GM21786 (cell line): Measurements from ENCODE around the gene BCL11B.

Experiments
- ATAC-seq: cut with Tn5 transposase; IDR thresholded peaks from one replicate; pipeline ENCODE4 v1.9.1; 2021; ENCODE audit not compliant: unreplicated experiment

BCL11B gene

DNA sequence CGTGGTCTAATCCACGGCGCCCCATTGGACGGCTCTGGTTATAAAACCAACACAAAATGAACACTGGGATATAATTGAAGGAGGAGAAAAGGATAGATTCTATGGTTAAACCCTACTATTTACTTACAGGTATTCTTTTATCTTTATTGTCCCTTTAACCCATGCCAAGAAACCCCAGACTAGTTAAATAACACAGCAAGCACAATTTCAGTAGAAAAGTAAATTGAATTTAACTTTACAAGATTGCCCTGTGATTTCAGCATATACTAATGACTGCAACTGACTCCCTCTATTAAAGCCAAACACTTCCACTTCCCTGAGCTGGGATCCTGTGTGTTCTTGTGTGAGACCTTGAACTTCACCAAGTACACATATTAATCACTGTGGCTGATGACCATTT lies 45.3 kb downstream of the BCL11B start:
- ATAC-seq, result no peak

DNA sequence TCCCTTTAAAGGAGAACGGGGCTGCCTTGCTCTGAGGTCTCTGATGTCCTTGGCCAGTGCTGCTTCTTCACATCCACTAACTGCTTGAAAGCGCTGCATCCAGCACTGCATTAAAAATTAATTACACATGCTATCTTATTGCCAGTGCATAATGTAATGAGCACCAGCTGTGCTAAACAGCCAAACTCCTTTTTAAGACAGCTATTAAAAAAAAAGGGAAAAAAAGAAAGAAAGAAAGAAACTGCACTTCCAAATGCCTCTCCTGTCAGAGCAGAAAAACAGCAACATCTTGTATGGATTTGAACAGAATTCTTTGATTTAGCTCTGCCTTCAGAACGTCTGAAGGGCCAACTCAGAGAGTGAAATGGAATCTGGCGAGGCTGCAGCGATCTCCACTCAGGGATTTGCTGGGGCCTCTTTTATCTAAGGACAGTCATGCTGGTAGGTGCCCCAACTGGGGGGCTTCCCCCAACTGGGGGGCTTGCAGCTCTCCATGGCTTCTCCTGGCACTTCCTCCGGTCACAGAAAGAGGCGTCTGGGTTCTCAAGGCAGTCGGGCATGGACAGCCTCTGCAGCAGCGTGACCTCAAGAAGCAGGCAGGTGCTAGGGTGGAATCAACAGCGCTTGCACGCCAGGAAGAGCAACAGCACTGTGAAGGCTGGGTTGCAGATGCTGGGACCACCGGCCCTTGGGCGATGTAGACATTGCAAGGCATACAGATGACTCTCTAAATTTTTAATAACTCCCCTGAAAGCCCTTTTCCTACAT lies 46.4 kb downstream of the BCL11B start:
- ATAC-seq, result no peak

DNA sequence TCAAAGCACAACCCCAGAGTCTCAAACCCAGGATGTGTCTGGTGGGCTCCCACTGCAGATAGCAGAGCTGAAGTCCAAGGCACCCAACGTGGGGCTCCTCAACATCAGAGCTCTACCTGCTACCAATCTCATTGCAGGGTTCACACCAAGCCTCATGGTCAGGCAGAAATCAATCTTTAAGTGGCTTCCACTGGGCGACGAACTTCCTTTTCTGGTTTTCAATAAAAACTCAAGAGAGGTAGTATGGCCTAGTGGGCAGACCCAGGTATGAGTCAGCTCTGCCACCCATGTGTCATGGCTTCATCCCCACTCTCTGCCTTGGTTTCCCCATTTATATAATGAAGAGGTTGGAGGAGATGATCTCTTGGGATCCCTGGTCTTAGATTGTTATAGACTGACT lies 47.0 kb downstream of the BCL11B start:
- ATAC-seq, result no peak

DNA sequence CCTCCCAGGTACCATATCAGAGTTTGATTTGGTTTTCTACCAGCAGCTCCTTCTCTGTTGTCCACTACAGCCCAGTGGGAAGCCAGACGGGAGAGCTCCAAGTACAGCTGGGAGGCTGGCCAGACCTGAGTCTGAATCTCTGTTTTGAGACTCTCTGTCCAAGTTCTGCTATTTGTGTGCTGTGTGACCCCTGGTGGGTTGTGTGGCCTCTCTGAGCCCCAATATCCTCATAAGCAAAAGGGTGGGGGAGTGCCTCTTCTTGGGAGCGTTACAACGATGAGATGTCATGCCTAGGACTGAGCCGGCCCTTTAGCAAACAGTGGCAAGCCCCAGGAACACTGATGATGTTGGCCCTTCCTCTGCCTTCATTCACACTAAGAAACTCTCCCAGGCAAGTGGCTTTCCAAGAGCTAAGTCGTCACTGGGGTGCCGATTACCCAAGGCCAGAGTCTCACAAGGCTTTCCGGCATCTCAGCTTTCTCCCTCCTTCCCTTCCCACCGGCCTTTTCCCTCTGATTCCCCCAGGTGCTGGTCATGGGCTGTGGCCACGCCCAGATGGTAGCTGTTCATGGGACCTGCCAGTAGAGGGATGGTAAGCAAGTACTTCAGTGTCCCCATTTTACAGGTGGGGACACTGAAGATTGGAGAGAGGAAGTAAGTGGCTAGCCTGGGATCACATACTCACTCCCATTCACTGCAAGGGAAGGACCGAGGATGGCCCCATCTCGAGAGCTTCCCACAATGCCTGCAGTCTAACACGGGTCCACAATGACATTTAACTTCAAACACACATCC lies 47.7 kb downstream of the BCL11B start:
- no peak for ATAC-seq

DNA sequence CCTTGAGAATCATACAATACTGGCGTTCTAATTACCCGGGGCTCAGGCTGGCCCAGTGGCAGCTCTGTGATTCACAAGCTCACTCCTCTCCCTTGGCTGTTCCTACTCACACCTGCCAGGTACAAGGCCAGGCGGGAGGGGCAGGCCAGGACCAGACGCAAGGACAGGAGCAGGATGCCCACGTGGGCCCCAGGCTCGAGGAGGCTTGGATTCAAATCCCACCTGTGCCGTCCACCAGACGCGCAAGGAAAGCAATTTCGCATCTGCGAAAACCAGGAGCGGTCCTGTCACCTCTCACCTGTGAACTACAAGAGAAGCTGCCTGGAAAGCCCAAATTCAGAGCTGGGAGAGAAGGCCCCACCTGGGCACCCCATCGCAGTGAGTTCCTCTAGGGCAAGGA lies 50.6 kb downstream of the BCL11B start:
- no peak for ATAC-seq

DNA sequence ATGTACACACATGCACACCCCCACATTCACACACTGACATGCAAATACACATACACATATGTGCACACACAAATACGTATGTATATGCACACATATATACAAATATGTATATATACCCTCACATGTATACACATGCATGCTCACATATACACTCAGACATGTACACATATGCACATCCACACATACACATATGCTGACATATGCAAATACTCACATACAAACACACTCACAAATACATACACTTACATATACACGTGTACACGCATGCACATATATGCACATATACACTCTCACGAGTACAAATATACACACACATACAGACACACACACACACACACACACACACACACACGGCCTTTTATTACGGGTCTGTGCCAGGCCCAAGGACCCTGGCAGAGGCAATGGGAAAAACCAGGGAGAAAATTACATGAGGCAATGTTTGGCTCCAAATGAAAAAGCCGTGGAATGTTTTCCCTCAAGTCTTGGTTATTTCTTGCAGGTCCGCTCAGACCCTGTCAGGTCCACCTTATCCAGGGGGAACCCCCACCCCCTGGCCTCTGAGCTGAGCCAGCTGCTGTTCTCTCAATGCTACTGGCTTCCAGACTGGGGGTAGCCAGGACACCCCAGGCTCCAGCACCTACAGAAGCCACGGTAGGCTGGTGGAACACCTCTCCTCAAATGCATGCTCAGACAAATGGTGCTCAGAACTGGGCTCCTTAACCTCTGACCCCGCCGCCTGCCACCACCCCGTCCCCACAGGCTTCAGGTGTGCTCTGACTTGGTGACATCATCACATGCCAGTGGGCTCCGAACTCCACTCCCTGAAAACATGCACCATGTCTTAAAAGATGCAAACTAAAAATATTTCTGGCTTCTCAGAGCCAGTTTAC lies 54.7 kb downstream of the BCL11B start:
- ATAC-seq, result no peak

DNA sequence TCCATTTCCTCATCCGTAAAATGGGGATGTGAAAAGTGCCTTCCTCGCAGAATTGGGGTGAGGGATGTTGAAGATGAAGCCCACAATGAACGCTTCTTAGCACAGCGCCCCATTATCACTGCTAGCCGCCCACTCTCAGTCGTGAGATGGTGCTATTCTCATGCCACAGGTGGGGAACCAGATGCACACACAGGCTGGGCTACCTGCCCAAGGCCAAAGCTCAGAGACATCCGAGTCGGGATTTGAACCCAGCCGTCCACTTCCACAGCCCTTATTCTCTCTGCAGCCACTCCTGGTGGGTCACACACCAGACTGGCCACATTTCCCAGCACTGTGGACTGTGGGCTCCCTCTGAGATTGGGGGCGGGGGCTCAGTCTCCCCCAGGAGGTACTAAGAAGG lies 55.8 kb downstream of the BCL11B start:
- no peak for ATAC-seq

DNA sequence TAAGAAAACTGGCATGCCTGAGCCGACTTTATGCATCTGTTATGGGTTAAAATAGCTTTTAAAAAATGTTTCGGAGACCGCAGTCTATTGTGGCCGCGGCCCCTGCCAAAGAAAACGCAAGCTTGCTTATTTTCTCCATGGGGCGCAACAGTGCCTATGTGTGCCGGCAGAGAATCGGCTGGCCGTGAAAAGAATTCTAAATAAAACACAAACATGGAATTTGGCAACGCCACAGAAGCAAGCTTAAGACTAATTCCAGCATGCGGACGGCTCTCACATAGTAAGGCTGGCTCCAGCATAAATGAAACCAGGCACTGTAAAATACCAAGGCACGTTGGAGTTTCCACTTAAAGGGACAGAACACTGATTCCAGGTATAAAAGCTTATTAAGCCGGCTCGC lies 56.7 kb downstream of the BCL11B start:
- no peak for ATAC-seq

DNA sequence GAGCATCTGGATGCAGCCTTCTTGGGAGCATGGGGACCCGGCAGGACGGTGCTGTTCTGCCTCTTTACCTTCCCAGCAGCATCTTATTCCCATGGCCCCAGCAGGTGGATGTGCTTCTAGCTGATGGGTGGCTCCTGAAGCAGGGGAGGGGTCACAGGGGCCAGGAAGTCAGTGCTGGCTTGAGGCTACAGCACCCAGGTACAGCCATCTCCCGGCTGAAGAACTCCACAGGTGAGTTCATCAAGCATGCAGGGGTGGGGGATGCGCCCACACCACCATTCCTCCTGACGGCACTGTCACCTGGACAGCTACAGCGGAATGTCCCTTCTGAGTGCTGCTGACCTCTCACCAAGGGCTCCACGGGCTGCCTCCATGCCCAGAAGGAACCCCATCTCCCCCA lies 57.3 kb downstream of the BCL11B start:
- ATAC-seq, result no peak

DNA sequence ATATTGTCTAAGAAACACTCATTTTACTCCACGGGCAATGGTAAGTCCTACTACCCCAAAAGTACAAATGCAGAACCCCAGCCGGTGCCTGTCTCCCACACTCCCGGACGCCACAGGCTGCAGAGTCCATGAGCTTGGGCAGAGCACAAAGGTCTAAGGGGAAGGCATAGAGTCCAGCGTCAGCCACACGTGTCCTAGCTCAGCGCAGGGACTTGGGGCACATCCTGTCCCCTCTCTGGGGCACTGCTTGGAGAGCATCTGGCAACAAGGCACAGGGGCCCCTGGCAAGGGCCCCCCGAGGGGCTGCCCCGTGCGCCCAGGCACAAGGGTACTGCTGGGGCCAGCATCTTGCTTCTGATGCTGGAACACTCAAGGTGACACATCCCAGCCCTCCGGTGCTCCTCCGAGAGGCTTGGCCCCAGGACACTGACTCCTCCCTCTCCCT lies 58.4 kb downstream of the BCL11B start:
- no peak for ATAC-seq

DNA sequence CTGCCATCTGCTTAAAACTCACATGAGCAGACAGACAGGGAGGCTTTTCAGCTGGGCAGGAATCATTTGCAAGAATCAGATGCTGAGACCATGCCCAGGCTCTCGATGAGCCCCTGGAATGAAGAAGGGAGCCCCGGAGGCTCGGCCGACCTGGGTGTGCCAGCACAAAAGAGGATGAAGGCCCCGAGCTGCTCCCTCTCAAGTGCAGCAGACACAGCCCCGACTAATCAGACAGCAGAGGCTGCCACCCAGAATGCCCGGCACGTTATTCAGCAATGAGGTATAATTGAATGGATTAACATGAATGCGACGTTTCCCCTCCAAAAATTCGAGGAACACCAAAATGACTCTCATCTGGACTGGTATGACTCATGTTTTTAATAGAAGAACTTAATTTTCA lies 58.9 kb downstream of the BCL11B start:
- no peak for ATAC-seq

DNA sequence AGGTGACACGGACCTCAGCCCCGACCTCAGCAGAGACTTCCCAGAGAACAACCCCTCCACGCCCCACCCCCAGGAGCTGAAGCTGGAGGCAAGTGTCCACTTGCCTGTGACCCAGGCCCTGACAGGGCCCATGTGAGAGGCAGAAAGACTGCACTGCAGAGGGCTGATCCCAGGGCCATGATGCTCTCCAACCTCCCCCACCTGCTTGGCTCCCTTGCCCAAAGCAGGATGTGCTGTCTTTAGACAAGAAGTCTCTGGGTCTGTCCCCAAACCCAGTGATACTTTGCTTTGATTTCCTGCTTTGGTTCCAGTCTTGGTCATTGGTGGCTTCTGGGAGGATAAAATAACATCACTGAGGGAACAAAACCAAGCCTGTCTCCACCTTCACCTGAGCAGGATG lies 59.4 kb downstream of the BCL11B start:
- ATAC-seq, result no peak

DNA sequence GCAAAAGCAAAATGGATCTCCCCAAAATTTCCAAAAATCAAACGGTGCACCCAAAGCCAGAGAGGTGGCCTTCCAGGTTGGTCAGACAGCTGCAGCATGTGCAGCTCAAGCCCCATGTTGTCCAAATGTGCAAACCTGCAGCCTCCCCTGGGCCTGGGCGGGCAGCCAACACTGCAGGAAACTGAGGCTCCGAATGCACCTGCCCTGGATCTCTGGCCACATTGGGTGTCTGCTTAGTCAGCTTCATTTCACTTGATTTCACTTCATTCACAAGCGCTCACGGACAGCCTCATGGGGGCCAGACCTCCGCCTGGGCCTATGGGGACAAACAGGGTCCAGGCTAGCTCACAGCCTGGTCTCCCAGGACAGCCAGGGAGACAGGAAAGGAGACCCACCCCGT lies 59.8 kb downstream of the BCL11B start:
- no peak for ATAC-seq

DNA sequence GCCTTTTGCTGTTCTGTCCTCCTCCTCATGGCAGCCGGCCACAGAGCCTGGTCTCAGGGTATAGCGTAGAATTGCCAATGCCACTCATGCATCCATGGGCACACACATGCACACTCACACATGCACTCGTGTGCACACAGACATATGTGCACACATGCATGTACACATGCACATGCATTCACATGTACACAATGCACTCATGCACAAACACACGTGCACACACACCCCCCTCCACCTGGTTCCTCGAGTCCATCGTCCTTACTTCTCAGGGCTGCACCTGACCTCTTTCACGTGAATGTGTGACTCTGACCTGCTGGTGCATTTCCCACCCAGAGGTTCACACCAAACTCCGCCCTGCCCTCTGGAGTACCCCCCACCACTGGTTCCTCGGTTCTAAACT lies 60.6 kb downstream of the BCL11B start:
- no peak for ATAC-seq

DNA sequence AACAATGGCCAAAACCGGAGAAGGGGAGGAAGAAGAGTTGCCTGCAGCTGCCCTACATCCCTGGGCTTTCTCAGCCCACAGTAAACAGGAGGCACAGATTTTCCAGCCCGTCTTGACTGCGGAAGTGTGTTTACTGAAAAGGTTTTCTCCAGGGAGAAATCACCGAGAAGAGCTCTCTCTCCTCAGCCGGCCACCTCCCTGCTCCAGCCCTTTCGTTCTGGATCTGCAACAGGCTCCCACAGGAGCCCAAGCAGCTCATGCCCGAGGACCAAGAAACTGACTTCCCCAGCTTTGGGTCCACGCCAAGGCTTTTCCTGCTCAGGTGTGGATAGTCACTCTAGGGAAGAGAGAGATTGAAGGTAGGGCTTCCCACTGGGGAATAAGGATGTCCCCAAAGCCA lies 61.7 kb downstream of the BCL11B start:
- no peak for ATAC-seq

DNA sequence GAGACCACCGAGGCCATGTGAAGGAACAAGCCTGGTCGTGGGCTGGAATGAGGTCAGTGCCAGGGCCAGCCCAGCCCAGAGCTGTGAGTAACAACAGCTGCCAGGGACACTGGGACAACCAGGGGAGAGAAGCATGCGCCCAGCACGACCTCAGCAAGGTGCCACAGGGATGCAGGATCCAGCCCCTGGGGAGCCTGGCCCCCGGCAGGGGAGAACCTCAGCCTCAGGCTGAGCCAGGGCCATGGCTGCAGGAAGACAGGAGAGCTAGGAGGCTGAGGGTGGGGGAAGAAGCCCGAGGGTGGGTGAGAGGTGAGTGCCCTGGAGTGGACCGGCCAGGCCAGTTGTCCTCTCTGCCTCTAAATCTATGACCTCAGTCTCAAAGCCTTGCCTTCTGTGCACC lies 62.6 kb downstream of the BCL11B start:
- ATAC-seq, result no peak

DNA sequence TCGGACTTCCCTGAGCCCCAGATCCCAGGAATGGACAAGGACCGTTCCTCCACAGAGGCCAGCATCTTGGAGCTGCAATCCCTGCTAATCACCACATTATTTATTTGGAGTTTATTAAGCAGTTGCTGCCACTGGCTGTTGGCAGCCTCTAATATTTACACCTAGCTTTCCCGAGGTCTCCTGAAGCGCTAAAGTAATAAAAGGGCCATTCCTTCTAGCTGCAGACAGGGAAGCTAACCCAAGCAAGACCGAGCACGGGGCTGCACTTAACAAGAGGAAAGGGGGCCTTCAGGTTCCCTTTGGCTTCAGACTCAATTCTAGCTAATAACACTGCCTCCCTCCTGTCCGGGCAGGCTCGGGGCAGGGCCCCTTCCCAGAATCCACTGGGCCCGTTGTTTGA lies 63.7 kb downstream of the BCL11B start:
- no peak for ATAC-seq

DNA sequence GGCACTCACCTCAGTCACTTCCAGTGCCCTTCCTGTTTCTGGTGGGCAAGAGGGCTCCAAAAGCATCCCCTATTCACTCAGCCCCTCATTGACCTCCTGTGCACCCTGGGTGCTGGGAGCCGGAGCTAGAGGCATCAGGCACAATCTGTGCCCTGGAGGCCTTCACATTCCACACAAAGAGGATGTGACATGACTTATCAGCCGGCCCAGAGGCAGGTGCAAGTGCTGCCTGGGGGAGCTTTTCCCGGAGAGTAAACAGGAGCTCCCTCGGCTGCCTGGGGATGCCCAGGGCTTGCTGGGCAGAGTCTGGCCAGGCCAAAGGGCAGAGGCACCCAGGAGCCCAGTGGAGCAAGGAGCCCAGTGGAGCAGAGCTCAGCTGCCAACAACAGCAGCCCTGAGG lies 64.5 kb downstream of the BCL11B start:
- no peak for ATAC-seq

DNA sequence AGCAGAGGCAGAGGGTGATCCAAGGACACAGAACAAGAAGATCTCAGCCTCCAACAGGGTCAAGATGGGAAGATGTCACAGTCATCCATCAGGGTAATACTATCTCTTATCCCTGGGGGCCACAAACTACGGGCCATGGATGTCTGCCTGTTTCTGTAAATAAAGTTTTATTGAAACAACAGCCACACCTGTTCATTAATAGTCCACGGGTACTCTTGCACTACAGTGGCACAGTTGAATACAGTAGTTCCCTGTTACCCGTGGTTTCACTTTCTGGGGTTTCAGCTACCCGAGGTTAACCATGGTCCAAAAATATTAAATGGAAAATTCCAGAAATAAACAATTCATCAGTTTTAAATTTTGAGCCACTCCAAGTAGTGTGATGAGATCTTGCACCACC lies 65.9 kb downstream of the BCL11B start:
- ATAC-seq, result no peak

DNA sequence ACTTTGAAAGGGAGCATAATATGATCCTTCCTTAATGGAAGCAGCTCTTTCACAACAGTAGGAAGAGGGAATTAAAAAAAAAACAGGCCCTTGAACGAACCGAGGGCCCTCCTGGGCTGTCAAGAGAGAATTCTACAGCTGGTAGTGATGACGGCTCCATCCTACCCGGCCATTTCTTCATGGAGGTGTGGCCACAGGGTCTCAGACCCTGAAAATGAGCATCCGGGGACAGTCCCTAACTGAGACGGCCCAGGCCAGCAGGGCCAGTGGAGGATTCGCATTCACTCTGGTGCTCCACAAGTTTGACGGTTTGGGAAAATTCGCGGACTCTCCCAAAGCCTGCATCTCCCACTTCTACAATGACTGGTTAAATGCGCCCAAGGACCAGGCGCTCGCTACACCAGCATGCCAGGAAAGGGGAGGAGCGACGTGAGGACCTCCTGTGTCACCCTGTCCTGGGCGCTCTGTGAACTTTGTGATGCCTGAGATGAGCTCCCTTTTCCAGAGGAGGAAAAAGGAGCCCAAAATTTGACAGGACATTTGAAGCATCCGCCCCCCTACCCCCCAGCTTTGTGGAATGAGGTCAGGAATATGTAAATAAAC lies 66.8 kb downstream of the BCL11B start:
- no peak for ATAC-seq

DNA sequence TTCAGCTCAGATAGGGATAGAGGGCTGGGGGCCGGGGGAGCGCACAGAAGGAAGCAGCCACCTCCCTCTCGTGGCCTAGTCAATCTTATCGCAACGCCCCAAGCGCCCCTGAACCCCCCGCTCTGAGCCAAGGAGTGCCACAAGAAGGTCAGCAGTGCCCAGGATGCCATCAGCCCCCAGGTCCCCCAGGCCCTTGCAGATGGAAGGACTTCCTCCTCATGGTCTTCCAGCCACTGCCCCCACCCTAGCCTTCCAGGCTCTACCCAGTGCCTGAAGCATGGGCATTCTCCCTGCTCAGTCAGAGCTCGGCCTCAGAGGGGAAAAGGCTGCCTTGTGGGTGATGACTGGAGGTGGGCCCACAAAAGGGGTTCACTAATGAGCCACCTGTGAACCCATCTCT lies 68.2 kb downstream of the BCL11B start:
- ATAC-seq, result no peak
